ENCODE measurements around the gene SMYD3. TPM values are rescaled to one million over a fixed set of nuclear protein-coding genes. Genes with fewer than 3 reads are reported as not detected.

The SMYD3 gene
- total and polyA plus RNA-seq, 2 of the 13 experiments (the other 11 are each of a cell fraction or from before 2014, with no cell fraction given) = 27.7 to 35.8 TPM

DNA sequence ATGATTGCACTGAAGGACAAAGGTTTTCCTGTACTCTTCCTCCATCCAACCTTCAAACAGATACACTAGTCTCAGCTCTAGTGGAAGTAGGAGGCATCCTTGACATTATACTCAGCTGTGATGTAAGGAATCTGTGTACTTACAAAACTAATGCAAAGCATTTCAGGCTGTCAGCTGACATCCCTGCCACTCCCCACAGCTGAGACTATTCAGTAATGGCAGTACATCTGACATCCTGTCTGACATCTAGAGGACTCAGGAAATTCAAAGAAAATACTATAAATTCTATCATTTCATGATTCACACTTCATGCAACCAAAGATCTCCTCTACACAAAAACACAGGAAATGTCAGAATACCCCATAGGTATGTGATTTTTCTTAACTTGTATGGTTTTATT, 325.8 kb downstream of the SMYD3 start:
- H3K27ac ChIP-seq (ENCODE audit: extremely low read length, insufficient read depth, low read length) = no peak overlapping the region
- no peaks in the 10 kb centered on the region for H3K79me2 ChIP-seq (ENCODE audit: insufficient read depth, low read length)
- POLR2A ChIA-PET = no interaction called here

More for the DNA sequence above, 325.8 kb downstream of the SMYD3 start:
- no peak for ATAC-seq
- H3K27me3 ChIP-seq (ENCODE audit: control insufficient read depth in 1 of 2, insufficient read depth in 2 of 2, low read length in 2 of 2) = no peaks in the 10 kb centered on the region
- BruUV-seq (replicated peaks) = no TSS peak
- in situ Hi-C loops (cut with HindIII; ENCODE audit: extremely low pct_ligation_motif_present, low pct_unique_long_range_greater_than_20kb) (no loop called here), intact Hi-C loops (cut with micrococcal nuclease; ENCODE audit: unreplicated experiment) (no loop called here)
- CTCF ChIA-PET (ENCODE audit: low intra/inter-chr PET ratio, low total read pairs) = no interaction called here
- TF ChIP-seq ZNF776 (CRISPR knock-in tag; IDR thresholded peaks at IDR 0.05) (no peak), ZNF230 (CRISPR knock-in tag; IDR thresholded peaks at IDR 0.05) (no peak), SALL1 (CRISPR knock-in tag; IDR thresholded peaks at IDR 0.05) (no peak), FOSL2 (CRISPR knock-in tag; IDR thresholded peaks at IDR 0.05) (no peak), SALL2 (CRISPR knock-in tag; IDR thresholded peaks at IDR 0.05) (no peak), ZNF780A (CRISPR knock-in tag; IDR thresholded peaks at IDR 0.05) (no peak), RELA (CRISPR knock-in tag; IDR thresholded peaks at IDR 0.05) (no peak), RARG (CRISPR knock-in tag; IDR thresholded peaks at IDR 0.05; ENCODE audit: low read depth) (no peak), ZNF607 (CRISPR knock-in tag; IDR thresholded peaks at IDR 0.05; ENCODE audit: borderline replicate concordance) (no peak), HOXD1 (CRISPR knock-in tag; IDR thresholded peaks at IDR 0.05) (no peak), ZNF773 (CRISPR knock-in tag; IDR thresholded peaks at IDR 0.05; ENCODE audit: borderline replicate concordance) (no peak)
- TF ChIP-seq, protein P1, sequence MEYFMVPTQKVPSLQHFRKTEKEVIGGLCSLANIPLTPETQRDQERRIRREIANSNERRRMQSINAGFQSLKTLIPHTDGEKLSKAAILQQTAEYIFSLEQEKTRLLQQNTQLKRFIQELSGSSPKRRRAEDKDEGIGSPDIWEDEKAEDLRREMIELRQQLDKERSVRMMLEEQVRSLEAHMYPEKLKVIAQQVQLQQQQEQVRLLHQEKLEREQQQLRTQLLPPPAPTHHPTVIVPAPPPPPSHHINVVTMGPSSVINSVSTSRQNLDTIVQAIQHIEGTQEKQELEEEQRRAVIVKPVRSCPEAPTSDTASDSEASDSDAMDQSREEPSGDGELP (IDR thresholded peaks at IDR 0.05; ENCODE audit: borderline replicate concordance, low read depth) = no peak
- TF ChIP-seq, protein P2, sequence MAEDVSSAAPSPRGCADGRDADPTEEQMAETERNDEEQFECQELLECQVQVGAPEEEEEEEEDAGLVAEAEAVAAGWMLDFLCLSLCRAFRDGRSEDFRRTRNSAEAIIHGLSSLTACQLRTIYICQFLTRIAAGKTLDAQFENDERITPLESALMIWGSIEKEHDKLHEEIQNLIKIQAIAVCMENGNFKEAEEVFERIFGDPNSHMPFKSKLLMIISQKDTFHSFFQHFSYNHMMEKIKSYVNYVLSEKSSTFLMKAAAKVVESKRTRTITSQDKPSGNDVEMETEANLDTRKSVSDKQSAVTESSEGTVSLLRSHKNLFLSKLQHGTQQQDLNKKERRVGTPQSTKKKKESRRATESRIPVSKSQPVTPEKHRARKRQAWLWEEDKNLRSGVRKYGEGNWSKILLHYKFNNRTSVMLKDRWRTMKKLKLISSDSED (CRISPR knock-in tag; IDR thresholded peaks at IDR 0.05) = no peak
- TF ChIP-seq, protein P3, sequence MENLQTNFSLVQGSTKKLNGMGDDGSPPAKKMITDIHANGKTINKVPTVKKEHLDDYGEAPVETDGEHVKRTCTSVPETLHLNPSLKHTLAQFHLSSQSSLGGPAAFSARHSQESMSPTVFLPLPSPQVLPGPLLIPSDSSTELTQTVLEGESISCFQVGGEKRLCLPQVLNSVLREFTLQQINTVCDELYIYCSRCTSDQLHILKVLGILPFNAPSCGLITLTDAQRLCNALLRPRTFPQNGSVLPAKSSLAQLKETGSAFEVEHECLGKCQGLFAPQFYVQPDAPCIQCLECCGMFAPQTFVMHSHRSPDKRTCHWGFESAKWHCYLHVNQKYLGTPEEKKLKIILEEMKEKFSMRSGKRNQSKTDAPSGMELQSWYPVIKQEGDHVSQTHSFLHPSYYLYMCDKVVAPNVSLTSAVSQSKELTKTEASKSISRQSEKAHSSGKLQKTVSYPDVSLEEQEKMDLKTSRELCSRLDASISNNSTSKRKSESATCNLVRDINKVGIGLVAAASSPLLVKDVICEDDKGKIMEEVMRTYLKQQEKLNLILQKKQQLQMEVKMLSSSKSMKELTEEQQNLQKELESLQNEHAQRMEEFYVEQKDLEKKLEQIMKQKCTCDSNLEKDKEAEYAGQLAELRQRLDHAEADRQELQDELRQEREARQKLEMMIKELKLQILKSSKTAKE (CRISPR knock-in tag; IDR thresholded peaks at IDR 0.05; ENCODE audit: borderline replicate concordance) = no peak
- TF ChIP-seq, protein P4, sequence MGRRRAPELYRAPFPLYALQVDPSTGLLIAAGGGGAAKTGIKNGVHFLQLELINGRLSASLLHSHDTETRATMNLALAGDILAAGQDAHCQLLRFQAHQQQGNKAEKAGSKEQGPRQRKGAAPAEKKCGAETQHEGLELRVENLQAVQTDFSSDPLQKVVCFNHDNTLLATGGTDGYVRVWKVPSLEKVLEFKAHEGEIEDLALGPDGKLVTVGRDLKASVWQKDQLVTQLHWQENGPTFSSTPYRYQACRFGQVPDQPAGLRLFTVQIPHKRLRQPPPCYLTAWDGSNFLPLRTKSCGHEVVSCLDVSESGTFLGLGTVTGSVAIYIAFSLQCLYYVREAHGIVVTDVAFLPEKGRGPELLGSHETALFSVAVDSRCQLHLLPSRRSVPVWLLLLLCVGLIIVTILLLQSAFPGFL (CRISPR knock-in tag; IDR thresholded peaks at IDR 0.05) = no peak
- TF ChIP-seq, protein P5, sequence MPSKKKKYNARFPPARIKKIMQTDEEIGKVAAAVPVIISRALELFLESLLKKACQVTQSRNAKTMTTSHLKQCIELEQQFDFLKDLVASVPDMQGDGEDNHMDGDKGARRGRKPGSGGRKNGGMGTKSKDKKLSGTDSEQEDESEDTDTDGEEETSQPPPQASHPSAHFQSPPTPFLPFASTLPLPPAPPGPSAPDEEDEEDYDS (CRISPR knock-in tag; IDR thresholded peaks at IDR 0.05) = no peak
- H3K36me3 ChIP-seq (replicated peaks in 1 of 2; ENCODE audit: control insufficient read depth in 1 of 2, insufficient read depth in 2 of 2, low read length in 2 of 2) = no peaks in the 10 kb centered on the region
- H3K4me2 ChIP-seq (ENCODE audit: low read depth, low read length) = no peak overlapping the region
- FAIRE-seq = no peak
- no peaks in the 10 kb centered on the region for H3K9me3 ChIP-seq (ENCODE audit: low read length)
- DNase-seq (ENCODE audit: low spot score) = no peak
- no peak overlapping the region for H2AFZ ChIP-seq (ENCODE audit: low read length)
- peaks cover 35% of the 10 kb centered on the region for H3K4me1 ChIP-seq (ENCODE audit: insufficient read depth, low read length)
- H3K4me3 ChIP-seq (replicated peaks in 1 of 3; ENCODE audit: insufficient read depth in 1 of 3, low read depth in 2 of 3, low read length in 3 of 3) = no peak overlapping the region
- no peaks in the 10 kb centered on the region for H4K20me1 ChIP-seq (ENCODE audit: insufficient read depth, low read length)
- H3K9ac ChIP-seq (ENCODE audit: insufficient read depth, low read depth, low read length) = no peak overlapping the region
